HL-60 (cell line): ENCODE results near the gene IRS1.

ENCODE experiments used
- DNase-seq, 2 experiments: peaks; one replicate each; pipeline ENCODE4 v3.0.0-alpha.2; 2010 to 2020; ENCODE audit warnings: low read depth in 1 of 2, low spot score in 1 of 2
- H3K27ac ChIP-seq: fragments of 250-450 bp; sonication (Bioruptor Pico); replicated peaks from 2 replicates; pipeline ENCODE4 v1.5.1; 2020; ENCODE audit warnings: mild to moderate bottlenecking, moderate library complexity
- H3K27me3 ChIP-seq: fragments of 250-450 bp; sonication (Bioruptor Pico); 2 replicates; pipeline ENCODE4 v1.5.1; 2021; ENCODE audit warnings: mild to moderate bottlenecking, moderate library complexity; ENCODE audit not compliant: insufficient read depth, poor library complexity, severe bottlenecking
- H3K4me3 ChIP-seq: replicated peaks from 2 replicates; pipeline ENCODE4 v1.5.1; 2011; ENCODE audit warnings: mild to moderate bottlenecking, control low read depth, low read length; ENCODE audit not compliant: insufficient read depth
- GABPA ChIP-seq: IDR thresholded peaks from 2 replicates; pipeline ENCODE4 v1.6.1; 2012; ENCODE audit warnings: low read depth
- POLR2AphosphoS5 ChIP-seq: IDR thresholded peaks from 2 replicates; pipeline ENCODE4 v1.6.1; 2012; ENCODE audit warnings: low read depth
- REST ChIP-seq: IDR thresholded peaks from 2 replicates; pipeline ENCODE4 v1.6.1; 2012; ENCODE audit warnings: low read depth; ENCODE audit not compliant: insufficient replicate concordance
- SPI1 ChIP-seq: IDR thresholded peaks from 2 replicates; pipeline ENCODE4 v1.6.1; 2012; ENCODE audit warnings: low read depth, mild to moderate bottlenecking, borderline replicate concordance
- TF ChIP-seq, protein P1 (sequence below): IDR thresholded peaks from one replicate; pipeline ENCODE4 v1.5.1; 2011; ENCODE audit warnings: low read length, control low read depth, inconsistent platforms; ENCODE audit not compliant: insufficient read depth

The IRS1 gene

GRCh38 chr2:226795281-226796011 is 4.2 kb downstream of the IRS1 start:
- no peak for DNase-seq
- TF ChIP-seq SPI1 (no peak), REST (no peak), POLR2AphosphoS5 (no peak), GABPA (no peak)
- TF ChIP-seq, protein P1, sequence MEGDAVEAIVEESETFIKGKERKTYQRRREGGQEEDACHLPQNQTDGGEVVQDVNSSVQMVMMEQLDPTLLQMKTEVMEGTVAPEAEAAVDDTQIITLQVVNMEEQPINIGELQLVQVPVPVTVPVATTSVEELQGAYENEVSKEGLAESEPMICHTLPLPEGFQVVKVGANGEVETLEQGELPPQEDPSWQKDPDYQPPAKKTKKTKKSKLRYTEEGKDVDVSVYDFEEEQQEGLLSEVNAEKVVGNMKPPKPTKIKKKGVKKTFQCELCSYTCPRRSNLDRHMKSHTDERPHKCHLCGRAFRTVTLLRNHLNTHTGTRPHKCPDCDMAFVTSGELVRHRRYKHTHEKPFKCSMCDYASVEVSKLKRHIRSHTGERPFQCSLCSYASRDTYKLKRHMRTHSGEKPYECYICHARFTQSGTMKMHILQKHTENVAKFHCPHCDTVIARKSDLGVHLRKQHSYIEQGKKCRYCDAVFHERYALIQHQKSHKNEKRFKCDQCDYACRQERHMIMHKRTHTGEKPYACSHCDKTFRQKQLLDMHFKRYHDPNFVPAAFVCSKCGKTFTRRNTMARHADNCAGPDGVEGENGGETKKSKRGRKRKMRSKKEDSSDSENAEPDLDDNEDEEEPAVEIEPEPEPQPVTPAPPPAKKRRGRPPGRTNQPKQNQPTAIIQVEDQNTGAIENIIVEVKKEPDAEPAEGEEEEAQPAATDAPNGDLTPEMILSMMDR: no peak
- H3K4me3 ChIP-seq: no peak overlapping the region
- peaks cover 10% of the 10 kb centered on the region for H3K27me3 ChIP-seq
- no peak overlapping the region for H3K27ac ChIP-seq

DNA sequence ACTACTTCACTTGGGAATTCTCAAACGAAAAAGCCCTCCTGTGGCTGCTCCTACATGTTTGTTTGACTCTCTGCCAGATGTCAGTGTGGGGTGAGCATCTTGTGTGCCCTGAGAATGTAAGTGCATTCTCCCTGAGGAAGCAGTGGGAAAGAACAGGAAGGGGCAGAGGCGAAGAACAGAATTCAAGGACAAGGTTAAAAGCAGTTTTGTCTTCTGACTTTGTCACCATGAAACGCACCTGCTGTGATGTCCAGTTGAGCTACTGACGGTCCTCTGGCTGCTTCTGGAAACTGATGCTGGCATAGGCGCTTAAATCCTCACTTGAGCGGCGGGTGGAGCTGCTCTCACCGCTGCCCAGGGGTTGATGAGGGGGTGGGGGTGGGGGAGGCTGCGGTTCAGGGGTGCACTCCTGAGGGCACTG is 4.9 kb downstream of the IRS1 start:
- no peak for DNase-seq
- Histone ChIP-seq H3K27me3 (peaks cover 6% of the 10 kb centered on the region), H3K27ac (no peak overlapping the region), H3K4me3 (no peak overlapping the region)
- TF ChIP-seq SPI1 (no peak), POLR2AphosphoS5 (no peak), GABPA (no peak)
- TF ChIP-seq, protein P1: no peak

- TF ChIP-seq SPI1 (no peak), GABPA (no peak), POLR2AphosphoS5 (no peak), REST (no peak)
- TF ChIP-seq, protein P1: no peak
- no peak overlapping the region for H3K4me3 ChIP-seq
- H3K27ac ChIP-seq: no peak overlapping the region
- peaks cover 6% of the 10 kb centered on the region for H3K27me3 ChIP-seq
- no peak for DNase-seq
These were observed 5.4 kb downstream of the IRS1 start for GRCh38 chr2:226794196-226794661.
